Activated CD4-positive, alpha-beta T cell treated with anti-CD3 and anti-CD28 coated beads, Interleukin-2, amount 10 ng/mL, durations not matched to agents 7 days and 5 days (primary cell): ENCODE data around the gene HMOX1. TPM values are rescaled to one million over a fixed set of nuclear protein-coding genes. Genes with fewer than 3 reads are reported as not detected.

ENCODE experiments used
- CTCF ChIA-PET: fragments of 350-600 bp; sonication (Branson Sonifier 250); formaldehyde crosslinking; loops from one replicate; lab custom pipeline; 2021; ENCODE audit warnings: antibody characterized with exemption; lab: Charles Lee
- POLR2A ChIA-PET: fragments of 350-600 bp; sonication (Branson Sonifier 250); formaldehyde crosslinking; loops from one replicate; lab custom pipeline; 2021; ENCODE audit warnings: antibody characterized with exemption; lab: Charles Lee
- DNase-seq: peaks from one replicate; pipeline ENCODE4 v3.0.0-alpha.2; 2020
- H3K27ac Mint-ChIP-seq: one replicate; pipeline ENCODE4 v1.8.0; 2021; ENCODE audit warnings: mild to moderate bottlenecking, moderate library complexity, mixed read lengths
- H3K27me3 Mint-ChIP-seq: one replicate; pipeline ENCODE4 v1.8.0; 2021; ENCODE audit warnings: mixed read lengths
- H3K36me3 Mint-ChIP-seq: one replicate; pipeline ENCODE4 v1.8.0; 2021; ENCODE audit warnings: low read depth, mixed read lengths
- H3K4me1 Mint-ChIP-seq: one replicate; pipeline ENCODE4 v1.8.0; 2021; ENCODE audit warnings: mixed read lengths
- H3K4me3 Mint-ChIP-seq: one replicate; pipeline ENCODE4 v1.8.0; 2021; ENCODE audit warnings: mild to moderate bottlenecking, moderate library complexity, mixed read lengths
- H3K9me3 Mint-ChIP-seq: one replicate; pipeline ENCODE4 v1.8.0; 2021; ENCODE audit warnings: mixed read lengths
- total RNA-seq, 2 experiments: library from RNA; stranded (reverse); gene quantifications; one replicate each; pipeline ENCODE4 v1.2.3, GENCODE V29; 2021

HMOX1 gene
- total RNA-seq, 2 experiments from 2014 or later = 0.31 to 0.32 TPM

DNA sequence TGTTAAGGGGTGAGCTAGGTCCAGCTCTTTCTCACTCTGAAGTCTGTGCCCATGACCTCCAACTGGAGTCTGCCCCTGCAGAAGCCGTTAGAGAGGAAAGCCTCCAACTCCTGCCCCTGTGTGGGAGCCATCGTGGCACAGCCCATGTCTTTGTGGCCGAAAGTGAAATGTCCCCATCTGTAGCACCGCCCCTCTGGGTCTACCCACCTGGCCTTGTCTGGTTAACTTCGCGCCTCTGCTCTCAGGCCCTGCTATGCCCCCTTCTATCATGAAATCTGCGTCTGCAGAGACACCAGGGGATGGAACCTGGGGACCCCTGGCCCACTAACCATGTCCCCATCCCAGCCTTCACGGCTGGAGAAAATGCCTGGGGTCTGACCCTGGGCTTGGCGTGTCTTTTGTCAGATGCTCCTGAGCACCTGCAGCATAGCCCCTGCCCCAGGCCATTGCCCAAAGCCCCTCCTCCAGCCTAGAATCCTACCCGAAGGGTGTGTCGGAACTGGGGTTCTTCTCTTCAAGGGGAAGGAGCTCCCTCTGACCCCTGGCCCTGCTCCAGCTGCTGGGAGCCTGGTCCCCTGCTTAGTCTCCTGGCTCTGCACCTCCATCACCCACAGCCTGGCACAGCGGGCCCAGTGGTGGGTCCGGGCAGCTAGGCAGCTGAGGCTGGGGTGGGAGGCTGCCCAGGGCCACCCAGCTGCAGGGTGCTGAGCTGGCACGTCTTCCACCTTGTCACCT is 35.8 kb upstream of the HMOX1 start:
- Mint-ChIP-seq H3K36me3 (peaks cover 6% of the 10 kb centered on the region), H3K4me3 (no peak overlapping the region), H3K9me3 (no peaks in the 10 kb centered on the region), H3K4me1 (no peaks in the 10 kb centered on the region), H3K27ac (no peak overlapping the region), H3K27me3 (no peaks in the 10 kb centered on the region)
- CTCF ChIA-PET = interaction anchor here (0.8 to 1.2 kb wide), 3 partner anchors 10 to 25 kb away, joined by 3 read pairs; no protein-coding TSS in a partner anchor
- no peak for DNase-seq
- POLR2A ChIA-PET = no interaction called here

DNA sequence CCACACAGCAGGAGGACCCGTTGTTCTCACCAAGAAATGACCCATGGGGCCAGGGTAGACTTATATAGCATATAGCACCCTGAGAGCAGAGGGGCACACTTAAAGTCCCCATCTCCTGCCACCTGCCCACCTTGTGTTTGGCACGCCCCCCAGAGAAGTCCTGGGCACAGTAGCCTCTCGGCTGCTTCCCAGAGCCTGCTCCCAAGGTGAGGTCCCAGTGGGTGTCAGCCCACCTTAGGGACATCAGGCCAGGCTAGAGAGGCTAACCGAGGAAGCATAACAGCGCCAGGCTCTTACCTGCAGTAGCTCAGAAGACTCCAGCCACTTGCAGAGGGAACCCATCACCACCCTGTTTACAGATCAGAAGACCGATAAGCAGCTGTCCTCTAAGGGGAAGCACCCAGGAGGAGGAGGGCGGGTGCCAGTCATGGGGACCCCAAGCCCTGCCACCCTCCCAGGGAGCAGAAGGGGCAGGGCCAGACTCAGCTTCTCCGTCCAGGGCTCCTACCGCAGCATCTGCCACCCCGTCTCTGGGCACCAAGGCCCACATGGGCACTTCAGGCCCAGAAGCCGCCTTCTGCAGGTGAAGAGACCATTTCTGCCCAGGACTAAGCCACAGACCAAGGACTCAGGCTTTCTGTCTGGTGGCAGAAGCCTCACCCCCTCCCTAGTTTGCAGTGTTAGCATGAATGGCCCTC is 34.9 kb upstream of the HMOX1 start:
- Mint-ChIP-seq H3K27ac (no peak overlapping the region), H3K9me3 (no peaks in the 10 kb centered on the region), H3K4me1 (peaks cover 4% of the 10 kb centered on the region), H3K36me3 (peaks cover 4% of the 10 kb centered on the region), H3K27me3 (no peaks in the 10 kb centered on the region), H3K4me3 (no peak overlapping the region)
- no peak for DNase-seq
- ChIA-PET POLR2A (no interaction called here), CTCF (interaction anchor here (0.6 to 1.2 kb wide), 3 partner anchors 25 to 59 kb away, joined by 3 to 5 read pairs (median 4); no protein-coding TSS in a partner anchor)

DNA sequence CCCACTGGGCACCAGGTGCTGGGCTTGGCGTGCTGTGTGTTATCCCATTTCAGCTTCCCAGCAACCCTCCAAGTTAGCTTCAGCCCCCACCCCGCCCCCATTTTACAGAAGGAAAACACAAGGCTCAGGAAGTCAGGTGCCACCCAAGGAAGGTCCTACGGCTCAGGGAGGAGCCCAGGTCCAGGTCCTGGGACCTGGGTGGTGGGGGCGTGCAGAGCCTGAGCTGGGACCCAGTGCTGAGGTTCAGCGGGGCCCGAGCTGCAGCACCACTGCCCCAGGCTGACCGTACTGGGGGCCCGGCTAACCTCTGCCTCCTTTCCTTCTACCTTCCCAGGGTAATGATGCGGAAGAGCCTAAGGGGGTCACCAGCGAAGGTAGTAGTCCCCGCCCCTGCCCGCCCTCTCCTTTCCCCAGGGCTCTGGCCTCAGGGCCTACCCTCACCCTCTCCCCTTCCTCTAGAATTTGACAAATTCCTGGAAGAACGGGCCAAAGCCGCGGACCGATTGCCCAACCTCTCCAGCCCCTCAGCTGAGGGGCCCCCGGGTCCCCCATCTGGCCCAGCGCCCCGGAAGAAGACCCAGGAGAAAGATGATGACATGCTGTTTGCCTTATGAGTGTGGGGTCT is 34.2 kb upstream of the HMOX1 start:
- POLR2A ChIA-PET = no interaction called here
- Mint-ChIP-seq H3K9me3 (no peaks in the 10 kb centered on the region), H3K36me3 (peaks cover 3% of the 10 kb centered on the region), H3K27me3 (peaks cover 6% of the 10 kb centered on the region), H3K27ac (no peak overlapping the region), H3K4me3 (no peak overlapping the region), H3K4me1 (peaks cover 12% of the 10 kb centered on the region)
- CTCF ChIA-PET = interaction anchor here (0.6 to 1.1 kb wide), 3 partner anchors 50 to 719 kb away, joined by 3 to 5 read pairs (median 4); no protein-coding TSS in a partner anchor
- no peak for DNase-seq

DNA sequence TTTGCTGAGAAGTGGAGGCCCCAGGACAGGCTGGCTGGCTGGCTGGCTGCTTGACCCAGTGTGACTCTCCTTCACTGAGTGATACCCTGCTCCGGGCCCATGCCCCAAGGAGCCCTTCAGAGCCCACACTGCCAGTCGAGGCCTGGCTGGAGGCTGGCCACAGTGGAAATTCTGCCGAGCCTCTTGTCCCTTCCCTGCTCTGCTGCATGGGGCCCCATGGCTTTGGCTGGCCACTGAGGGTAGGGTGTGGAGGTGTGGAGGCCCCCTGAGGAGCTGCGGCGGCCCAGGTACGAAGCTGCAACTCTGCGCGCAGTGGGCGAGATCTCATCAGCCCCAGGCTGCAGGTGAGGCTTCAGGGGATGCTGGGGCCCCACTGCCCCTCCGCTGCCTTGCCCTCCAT is 33.4 kb upstream of the HMOX1 start:
- ChIA-PET CTCF (interaction anchor here (1.1 kb wide), 1 partner anchor 718 kb away, joined by 3 read pairs; no protein-coding TSS in a partner anchor), POLR2A (no interaction called here)
- H3K27ac Mint-ChIP-seq = no peak overlapping the region
- no peak for DNase-seq
- H3K9me3 Mint-ChIP-seq = no peaks in the 10 kb centered on the region
- H3K4me1 Mint-ChIP-seq = peaks cover 17% of the 10 kb centered on the region
- H3K4me3 Mint-ChIP-seq = no peak overlapping the region
- peaks cover 3% of the 10 kb centered on the region for H3K36me3 Mint-ChIP-seq
- peaks cover 6% of the 10 kb centered on the region for H3K27me3 Mint-ChIP-seq

DNA sequence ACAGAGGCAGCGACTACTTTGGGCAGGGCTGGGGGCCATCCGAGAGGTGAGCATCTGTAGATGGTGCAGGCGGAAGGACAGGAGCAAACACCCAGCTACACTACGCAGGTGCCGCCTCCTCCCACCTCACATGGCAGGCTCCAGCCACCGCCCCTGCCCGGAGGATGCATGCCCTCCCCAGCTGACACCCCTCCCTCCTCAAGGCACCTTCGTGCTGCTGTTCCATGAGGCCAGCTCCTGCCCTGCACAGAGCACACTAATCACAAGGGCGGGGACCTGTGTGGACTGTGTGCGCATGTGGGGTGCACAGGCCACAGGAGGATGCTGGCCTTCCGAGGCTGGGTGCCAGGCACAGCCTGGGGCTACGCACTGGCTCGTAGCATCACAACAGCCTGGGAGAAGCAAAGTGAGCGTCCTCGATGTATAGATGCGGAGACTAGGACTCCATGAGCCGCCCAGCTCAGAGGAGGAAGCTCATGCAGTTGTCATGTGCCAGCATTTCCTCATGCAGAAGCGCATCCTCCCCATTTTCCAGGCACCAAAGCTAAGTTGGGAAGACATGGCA is 32.8 kb upstream of the HMOX1 start:
- POLR2A ChIA-PET = no interaction called here
- DNase-seq = no peak
- CTCF ChIA-PET = no interaction called here
- Mint-ChIP-seq H3K4me1 (peaks cover 22% of the 10 kb centered on the region), H3K9me3 (no peaks in the 10 kb centered on the region), H3K27me3 (peaks cover 6% of the 10 kb centered on the region), H3K27ac (no peak overlapping the region), H3K36me3 (peaks cover 3% of the 10 kb centered on the region), H3K4me3 (no peak overlapping the region)

DNA sequence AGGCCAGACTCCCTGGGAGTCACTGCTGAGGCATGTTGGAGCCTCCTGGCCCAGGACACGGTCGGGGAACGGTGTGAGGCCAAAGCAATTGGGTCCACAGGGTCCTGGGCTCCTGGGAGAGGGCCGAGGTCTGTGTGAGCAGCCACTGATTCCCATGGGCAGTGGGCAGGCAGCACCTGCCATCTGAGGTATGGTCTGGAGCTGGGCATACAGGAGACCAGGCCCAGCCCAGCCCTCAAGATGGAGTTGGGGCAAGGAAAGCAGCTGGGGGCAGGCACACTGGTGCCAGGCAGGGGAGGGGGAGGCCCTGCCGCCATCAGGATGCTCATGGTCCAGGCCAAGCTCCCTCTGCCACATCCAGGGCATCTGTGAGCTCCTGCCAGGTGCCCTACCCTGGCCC is 32.2 kb upstream of the HMOX1 start:
- Mint-ChIP-seq H3K4me1 (peaks cover 23% of the 10 kb centered on the region), H3K9me3 (no peaks in the 10 kb centered on the region), H3K36me3 (peaks cover 3% of the 10 kb centered on the region), H3K27me3 (peaks cover 6% of the 10 kb centered on the region), H3K27ac (no peak overlapping the region), H3K4me3 (no peak overlapping the region)
- ChIA-PET CTCF (no interaction called here), POLR2A (no interaction called here)
- no peak for DNase-seq

DNA sequence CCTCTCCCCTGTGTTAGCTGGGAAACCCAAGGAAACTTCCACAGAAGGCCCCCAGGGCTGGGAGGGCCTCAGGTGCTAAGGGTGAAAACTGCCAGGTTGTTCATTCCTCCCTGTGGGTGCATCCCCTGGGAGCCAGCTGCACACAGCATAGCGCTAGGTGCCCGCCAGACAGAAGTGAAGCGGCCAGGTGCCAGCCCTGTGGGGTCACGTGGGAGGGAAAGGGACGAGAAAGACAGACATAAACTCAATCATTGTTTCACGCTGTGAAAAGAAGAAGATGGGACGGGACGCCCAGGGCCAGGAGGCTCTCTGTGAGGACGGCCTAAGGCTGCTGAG is 31.6 kb upstream of the HMOX1 start:
- ChIA-PET CTCF (interaction anchor here (2.2 to 2.3 kb wide), 2 partner anchors 14 to 262 kb away, joined by 4 to 9 read pairs; no protein-coding TSS in a partner anchor), POLR2A (interaction anchor here (0.6 kb wide), 1 partner anchor 15 kb away, joined by 6 read pairs; no protein-coding TSS in a partner anchor)
- DNase-seq = no peak
- Mint-ChIP-seq H3K27me3 (peaks cover 6% of the 10 kb centered on the region), H3K9me3 (no peaks in the 10 kb centered on the region), H3K27ac (no peak overlapping the region), H3K36me3 (peaks cover 3% of the 10 kb centered on the region), H3K4me1 (peaks cover 23% of the 10 kb centered on the region), H3K4me3 (no peak overlapping the region)

DNA sequence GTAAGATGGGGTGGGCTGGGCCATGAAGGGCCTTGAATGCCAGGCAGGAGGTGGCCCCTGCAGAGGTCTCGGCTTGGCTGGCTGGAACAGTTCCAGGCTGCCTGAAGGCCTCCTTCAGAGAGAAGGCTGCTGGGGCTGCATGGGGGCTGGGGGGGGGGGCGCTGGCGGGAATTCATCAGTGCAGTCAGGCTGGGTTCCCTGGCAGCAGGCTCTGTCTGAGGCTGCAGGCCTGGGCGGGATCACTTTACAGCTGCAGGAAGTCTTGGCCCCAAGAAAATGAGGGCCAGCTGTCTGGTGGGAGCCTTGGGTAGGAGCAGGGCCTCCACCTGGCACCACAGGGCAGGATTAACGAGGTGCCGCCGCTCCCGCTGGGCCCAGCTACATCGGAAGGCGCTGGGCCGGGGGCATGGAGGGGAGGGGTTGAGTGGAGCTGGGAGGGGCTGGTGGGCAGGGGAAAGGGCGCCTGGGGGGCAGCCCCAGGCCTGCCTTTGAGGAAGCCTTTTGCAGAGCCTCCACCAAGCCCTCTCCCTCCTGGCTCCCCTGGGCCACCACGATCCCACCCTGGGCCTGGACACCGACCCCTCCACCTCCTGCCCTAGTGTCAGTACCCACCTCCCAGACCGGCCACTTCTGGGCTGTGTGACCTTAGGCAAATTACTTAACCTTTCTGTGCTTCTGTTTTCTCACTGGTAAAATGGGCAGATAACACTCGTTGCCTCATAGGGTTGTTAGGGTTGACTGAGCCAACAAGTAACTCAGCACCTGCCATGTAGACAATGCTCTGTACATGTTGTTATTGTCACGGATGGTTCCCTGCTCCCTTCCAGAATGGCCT is 31.0 kb upstream of the HMOX1 start:
- H3K27me3 Mint-ChIP-seq = peaks cover 6% of the 10 kb centered on the region
- POLR2A ChIA-PET = interaction anchor here (0.6 kb wide), 1 partner anchor 16 kb away, joined by 6 read pairs; no protein-coding TSS in a partner anchor
- H3K36me3 Mint-ChIP-seq = no peaks in the 10 kb centered on the region
- no peak overlapping the region for H3K27ac Mint-ChIP-seq
- no peak for DNase-seq
- peaks cover 23% of the 10 kb centered on the region for H3K4me1 Mint-ChIP-seq
- no peak overlapping the region for H3K4me3 Mint-ChIP-seq
- no peaks in the 10 kb centered on the region for H3K9me3 Mint-ChIP-seq
- CTCF ChIA-PET = interaction anchor here (0.6 to 2.3 kb wide), 8 partner anchors 12 to 464 kb away, joined by 3 to 9 read pairs (median 4); no protein-coding TSS in a partner anchor

DNA sequence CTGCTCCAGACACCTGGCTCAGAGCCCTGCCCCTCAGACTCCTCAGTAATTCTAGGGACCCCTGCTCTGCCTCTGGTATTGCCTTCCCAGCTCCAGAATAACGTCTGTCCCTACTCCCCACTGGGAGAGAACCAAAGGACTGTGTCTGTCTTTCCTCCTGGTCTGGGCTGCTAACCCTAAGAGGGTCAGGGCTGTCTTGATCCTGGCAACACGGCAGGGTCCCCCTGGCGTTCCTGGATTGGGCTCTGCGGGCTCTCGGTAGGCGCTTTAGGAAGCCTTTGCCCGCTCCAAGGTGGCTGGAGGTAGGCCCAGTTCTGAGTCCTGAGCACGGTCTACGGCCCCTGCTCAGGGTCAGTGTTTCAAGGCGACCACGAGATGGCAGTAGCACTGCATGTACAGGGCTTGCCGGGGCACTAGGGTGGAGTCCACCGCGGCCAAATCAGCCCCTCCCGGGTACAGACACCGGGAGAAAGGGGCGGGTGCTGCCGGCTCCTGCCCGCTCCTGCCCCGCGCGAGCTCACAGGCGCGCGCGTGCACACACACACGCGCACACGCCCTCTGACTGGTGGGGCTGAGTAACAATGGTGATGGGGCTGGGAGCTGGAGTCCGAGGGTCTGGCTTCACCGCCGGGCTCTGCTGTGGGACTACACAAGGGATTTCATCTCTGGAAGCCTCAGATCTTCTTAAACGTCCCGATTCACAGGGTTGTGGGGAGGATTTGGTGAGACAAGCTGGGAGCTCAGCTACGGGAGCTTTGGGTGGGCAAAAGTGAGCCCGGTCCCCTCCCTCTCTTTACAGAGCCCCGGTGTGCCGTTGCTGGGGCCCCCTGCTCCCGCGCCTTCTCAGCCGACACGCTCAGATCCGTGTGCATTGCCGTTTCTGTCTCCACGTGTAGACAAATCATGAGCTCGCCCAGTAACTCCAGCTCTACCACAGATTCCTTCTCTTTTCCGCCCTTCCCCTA is 30.1 kb upstream of the HMOX1 start:
- POLR2A ChIA-PET = no interaction called here
- peaks cover 11% of the 10 kb centered on the region for H3K27me3 Mint-ChIP-seq
- H3K27ac Mint-ChIP-seq = peak overlapping the region; percentile 69
- DNase-seq = peak; percentile 89
- CTCF ChIA-PET = interaction anchor here (0.6 to 2.3 kb wide), 15 partner anchors 9 to 715 kb away, joined by 3 to 9 read pairs (median 3); no protein-coding TSS in a partner anchor
- H3K9me3 Mint-ChIP-seq = no peaks in the 10 kb centered on the region
- peak overlapping the region; percentile 71 for H3K4me3 Mint-ChIP-seq
- no peaks in the 10 kb centered on the region for H3K36me3 Mint-ChIP-seq
- H3K4me1 Mint-ChIP-seq = peaks cover 23% of the 10 kb centered on the region

DNA sequence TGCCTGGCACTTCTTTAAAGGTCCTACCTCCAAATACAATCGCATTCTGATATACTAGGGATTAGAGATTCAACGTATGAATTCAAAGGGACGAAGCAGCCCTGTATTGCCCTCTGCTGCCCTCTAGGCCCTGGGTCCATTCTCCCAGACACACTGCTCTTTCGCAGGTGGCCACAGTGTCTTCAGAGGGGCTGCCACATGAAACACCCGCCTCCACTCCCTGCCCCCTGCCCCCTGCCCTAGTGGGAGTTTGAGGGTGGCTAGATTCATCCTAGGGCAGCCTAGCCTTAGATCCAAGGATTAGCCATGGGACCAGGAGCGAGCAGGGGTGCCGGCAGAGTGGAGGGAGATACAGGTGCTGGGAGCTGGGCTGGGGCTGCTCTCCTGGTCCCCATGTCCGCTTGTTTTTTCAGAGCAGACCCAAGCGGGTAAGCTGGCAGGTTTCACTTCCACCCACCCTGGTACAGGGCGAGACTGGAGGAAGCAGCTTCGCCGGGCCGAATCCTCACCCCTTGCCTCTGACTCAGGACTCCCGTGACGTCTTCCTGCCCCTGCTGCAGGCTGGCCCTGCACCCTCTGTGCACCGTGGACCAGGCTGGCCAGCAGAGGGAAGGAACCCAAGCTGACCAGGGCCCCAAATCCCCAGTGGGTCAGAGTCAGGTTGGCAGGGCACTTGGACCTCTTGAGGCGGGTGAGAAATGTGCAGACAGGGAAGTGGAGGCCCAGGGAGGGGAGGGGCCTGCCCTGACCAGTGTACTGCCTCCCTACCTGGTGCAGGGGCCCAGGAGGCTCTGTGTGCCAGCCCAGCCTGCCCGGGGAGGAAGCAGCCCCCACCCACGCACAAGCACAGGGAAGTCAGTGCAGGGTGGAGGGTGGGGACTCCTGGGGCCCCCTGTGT is 28.4 kb upstream of the HMOX1 start:
- Mint-ChIP-seq H3K9me3 (no peaks in the 10 kb centered on the region), H3K4me1 (peaks cover 23% of the 10 kb centered on the region), H3K4me3 (no peak overlapping the region), H3K27me3 (peaks cover 15% of the 10 kb centered on the region), H3K36me3 (no peaks in the 10 kb centered on the region), H3K27ac (peak overlapping the region; percentile 80)
- DNase-seq = peak; percentile 22
- CTCF ChIA-PET = interaction anchor here (1.0 to 1.7 kb wide), 2 partner anchors 18 to 274 kb away, joined by 4 to 6 read pairs; no protein-coding TSS in a partner anchor
- POLR2A ChIA-PET = no interaction called here
